Activated T-helper 17 cell treated with anti-CD3 and anti-CD28 coated beads, Interleukin-2, amount 50 U/mL, for 72 hours (primary cell): ENCODE results near the gene AGBL1. TPM values are rescaled to one million over a fixed set of nuclear protein-coding genes. Genes with fewer than 3 reads are reported as not detected.

ENCODE experiments used
- ATAC-seq: fragments of 150-1000 bp; cut with Tn5 transposase; replicated peaks from 2 replicates; pipeline ENCODE4 v1.10.0; 2021; ENCODE audit warnings: mild to moderate bottlenecking, moderate library complexity
- H3K27ac Mint-ChIP-seq: one replicate; pipeline ENCODE4 v1.8.0; 2022; ENCODE audit warnings: mixed read lengths
- H3K27me3 Mint-ChIP-seq: one replicate; pipeline ENCODE4 v1.8.0; 2022; ENCODE audit warnings: mixed read lengths
- H3K36me3 Mint-ChIP-seq: one replicate; pipeline ENCODE4 v1.8.0; 2022; ENCODE audit warnings: low read depth, mild to moderate bottlenecking, mixed read lengths
- H3K4me1 Mint-ChIP-seq: one replicate; pipeline ENCODE4 v1.8.0; 2022; ENCODE audit warnings: mixed read lengths
- H3K4me3 Mint-ChIP-seq: one replicate; pipeline ENCODE4 v1.8.0; 2022; ENCODE audit warnings: mild to moderate bottlenecking, mixed read lengths
- H3K9me3 Mint-ChIP-seq: one replicate; pipeline ENCODE4 v1.8.0; 2022; ENCODE audit warnings: mixed read lengths
- total RNA-seq, 2 donors: library from RNA; stranded (reverse); gene quantifications; one replicate each; pipeline ENCODE4 v1.2.3, GENCODE V29; 2022

The AGBL1 gene
- total RNA-seq, 2 donors from 2014 or later: 0.19 TPM; not detected in 1

DNA sequence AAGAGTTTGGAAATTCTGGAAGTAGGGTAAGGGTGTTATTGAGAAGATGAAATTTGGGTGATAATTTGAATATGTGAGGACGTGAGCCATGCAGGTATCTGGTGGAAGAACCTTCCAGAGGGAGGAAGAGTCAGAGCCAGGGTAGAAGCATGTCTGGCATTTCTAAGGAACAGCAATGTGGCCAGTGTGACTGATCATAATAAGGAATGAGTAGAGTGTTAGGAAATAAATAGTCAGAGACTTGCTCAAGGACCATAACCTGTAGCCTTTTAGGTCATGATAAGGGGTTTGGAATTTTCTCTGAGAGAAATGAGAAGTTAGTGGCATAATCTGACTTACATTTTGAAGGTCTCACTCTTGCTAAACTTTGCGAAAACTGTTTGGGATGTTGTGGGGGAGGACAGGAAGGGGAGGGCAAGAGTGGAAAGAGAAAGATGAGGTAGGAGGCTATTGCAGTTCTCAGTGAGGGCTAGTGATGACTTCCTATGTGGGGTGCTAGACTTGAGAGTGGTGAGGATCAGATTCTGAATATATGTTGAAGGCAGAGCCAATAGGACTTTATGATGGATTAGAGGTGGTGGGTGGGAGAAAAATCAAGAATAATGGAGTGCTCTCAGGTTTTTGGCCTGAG lies 568.3 kb downstream of the AGBL1 start:
- Mint-ChIP-seq H3K27me3 (no peaks in the 10 kb centered on the region), H3K27ac (no peak overlapping the region), H3K4me3 (no peak overlapping the region), H3K36me3 (no peaks in the 10 kb centered on the region), H3K9me3 (peaks cover 3% of the 10 kb centered on the region), H3K4me1 (peaks cover 20% of the 10 kb centered on the region)
- peak; percentile 66 for ATAC-seq

DNA sequence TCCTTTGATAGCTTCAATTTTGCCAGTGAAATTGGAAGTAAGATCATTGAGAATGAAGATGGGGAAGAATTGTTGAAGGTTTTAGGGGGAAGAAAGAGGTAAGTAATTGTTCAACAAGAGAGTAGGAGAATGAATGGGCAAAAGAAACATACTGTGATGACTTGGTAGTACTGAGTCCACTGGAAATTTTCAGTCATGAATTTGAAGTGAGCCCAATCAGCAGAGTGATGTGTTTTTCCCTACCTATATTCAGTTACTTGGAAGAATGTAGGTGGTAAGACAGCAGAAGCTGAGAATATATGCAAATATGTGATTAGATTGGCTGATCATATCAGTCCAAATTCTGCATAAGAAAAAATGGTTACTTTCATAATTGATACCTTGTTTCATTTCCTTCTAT lies 569.6 kb downstream of the AGBL1 start:
- ATAC-seq: peak; percentile 71
- Mint-ChIP-seq H3K27ac (no peak overlapping the region), H3K36me3 (no peaks in the 10 kb centered on the region), H3K9me3 (peaks cover 3% of the 10 kb centered on the region), H3K27me3 (no peaks in the 10 kb centered on the region), H3K4me1 (peaks cover 34% of the 10 kb centered on the region), H3K4me3 (no peak overlapping the region)

DNA sequence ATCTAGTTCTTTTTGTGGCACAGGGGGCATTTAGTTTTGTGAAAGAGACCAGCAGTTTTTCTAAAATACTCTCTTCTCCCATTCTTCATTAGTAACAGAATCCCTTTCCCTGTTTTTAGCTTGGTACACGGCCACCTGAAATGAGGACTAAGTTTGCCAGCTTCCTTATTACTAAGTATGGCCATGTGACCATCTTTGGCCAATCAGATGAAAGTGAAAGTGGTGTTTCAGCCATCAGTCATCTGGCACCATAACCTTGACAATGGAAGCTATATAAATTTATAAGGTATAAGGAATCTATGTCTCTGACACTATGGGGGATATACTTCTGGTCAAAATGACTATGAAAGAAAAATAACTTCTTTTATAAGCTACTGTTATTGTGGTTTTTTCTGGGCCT lies 570.4 kb downstream of the AGBL1 start:
- peaks cover 41% of the 10 kb centered on the region for H3K4me1 Mint-ChIP-seq
- ATAC-seq: no peak
- H3K9me3 Mint-ChIP-seq: peaks cover 3% of the 10 kb centered on the region
- no peak overlapping the region for H3K4me3 Mint-ChIP-seq
- H3K27me3 Mint-ChIP-seq: no peaks in the 10 kb centered on the region
- H3K27ac Mint-ChIP-seq: peak overlapping the region; percentile 44
- H3K36me3 Mint-ChIP-seq: no peaks in the 10 kb centered on the region

DNA sequence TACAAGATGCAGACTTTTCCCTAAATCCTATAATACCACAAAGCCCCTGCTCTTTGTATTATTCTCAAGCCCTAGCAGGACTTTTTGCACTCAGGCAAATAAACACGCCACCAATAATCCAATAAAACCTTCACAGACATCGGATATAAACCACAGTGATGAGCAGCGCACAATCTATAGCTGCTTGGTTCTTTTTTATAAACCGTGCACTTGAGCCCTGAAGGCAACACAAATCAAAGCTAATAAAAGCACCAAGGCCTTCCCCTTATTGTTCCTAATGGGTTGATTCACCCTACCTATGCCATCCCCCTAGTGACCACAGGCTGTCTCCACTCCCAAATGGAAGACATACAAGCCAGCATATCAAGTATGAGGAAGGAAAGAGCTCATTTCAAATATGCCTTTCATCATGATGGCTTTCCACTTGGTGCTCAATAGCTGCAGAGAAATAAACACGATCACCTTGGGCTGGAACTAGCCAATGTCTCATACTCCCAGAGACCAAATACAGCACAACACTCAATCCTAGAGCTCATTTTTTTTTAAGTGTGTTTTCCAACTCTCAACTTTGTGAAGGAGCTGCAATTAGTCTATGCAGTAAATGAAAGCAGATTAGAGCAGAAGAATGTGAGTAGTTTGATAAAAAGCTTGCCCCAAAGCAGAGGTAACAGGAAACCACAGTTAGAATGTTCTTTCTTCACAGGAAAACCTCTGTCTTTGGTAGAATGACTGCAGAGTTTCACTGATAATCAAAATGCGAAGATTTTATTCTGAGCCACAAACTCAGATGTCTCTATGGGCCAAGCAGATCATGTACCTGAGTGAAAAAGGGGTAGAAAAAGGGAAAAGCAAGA lies 573.9 kb downstream of the AGBL1 start:
- peak; percentile 70 for ATAC-seq
- Mint-ChIP-seq H3K36me3 (no peaks in the 10 kb centered on the region), H3K9me3 (peaks cover 6% of the 10 kb centered on the region), H3K27me3 (no peaks in the 10 kb centered on the region), H3K4me1 (peaks cover 51% of the 10 kb centered on the region), H3K27ac (peak overlapping the region; percentile 85), H3K4me3 (no peak overlapping the region)

DNA sequence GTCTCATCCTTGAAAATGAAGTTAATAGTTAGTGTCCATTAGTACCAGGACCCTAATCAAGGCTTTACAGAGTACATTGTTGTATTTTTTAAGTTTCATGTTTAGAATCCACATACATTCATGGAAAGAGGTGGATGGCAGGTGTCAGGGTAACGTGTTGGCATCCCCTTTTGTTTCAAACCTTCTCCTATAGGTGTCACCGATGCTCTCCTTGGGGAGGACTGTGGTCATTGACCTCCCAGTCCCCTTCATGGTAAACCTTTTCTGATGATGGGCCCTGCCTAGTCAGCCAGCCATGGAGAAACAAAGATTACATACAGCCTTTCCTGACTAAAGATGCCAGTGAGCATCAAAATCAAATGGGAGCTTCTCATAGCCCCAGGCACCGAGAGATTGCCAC lies 574.8 kb downstream of the AGBL1 start:
- peaks cover 51% of the 10 kb centered on the region for H3K4me1 Mint-ChIP-seq
- H3K9me3 Mint-ChIP-seq: peaks cover 6% of the 10 kb centered on the region
- H3K27ac Mint-ChIP-seq: peak overlapping the region; percentile 85
- H3K4me3 Mint-ChIP-seq: no peak overlapping the region
- no peaks in the 10 kb centered on the region for H3K36me3 Mint-ChIP-seq
- no peaks in the 10 kb centered on the region for H3K27me3 Mint-ChIP-seq
- ATAC-seq: no peak

DNA sequence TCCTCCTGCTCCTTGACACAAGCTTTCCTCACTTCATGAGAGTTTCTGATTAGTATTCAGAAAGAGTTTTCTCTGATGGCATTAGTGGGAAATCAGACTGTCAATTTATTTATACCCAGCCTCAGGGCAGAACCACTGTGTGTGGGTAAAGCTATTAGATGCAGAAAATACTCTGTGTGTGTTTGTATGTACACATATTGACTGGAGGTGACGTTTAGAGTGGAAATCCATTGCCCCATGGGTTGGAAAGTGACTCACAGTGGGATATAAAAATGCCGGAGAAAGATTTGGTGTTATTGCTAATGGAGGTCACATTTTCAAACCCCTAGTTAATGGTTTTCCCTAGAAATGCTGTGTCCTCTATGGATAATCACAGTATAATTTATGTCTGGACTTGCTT lies 577.6 kb downstream of the AGBL1 start:
- Mint-ChIP-seq H3K4me1 (peaks cover 38% of the 10 kb centered on the region), H3K27ac (no peak overlapping the region), H3K27me3 (no peaks in the 10 kb centered on the region), H3K9me3 (peaks cover 3% of the 10 kb centered on the region), H3K36me3 (no peaks in the 10 kb centered on the region), H3K4me3 (no peak overlapping the region)
- ATAC-seq: no peak

DNA sequence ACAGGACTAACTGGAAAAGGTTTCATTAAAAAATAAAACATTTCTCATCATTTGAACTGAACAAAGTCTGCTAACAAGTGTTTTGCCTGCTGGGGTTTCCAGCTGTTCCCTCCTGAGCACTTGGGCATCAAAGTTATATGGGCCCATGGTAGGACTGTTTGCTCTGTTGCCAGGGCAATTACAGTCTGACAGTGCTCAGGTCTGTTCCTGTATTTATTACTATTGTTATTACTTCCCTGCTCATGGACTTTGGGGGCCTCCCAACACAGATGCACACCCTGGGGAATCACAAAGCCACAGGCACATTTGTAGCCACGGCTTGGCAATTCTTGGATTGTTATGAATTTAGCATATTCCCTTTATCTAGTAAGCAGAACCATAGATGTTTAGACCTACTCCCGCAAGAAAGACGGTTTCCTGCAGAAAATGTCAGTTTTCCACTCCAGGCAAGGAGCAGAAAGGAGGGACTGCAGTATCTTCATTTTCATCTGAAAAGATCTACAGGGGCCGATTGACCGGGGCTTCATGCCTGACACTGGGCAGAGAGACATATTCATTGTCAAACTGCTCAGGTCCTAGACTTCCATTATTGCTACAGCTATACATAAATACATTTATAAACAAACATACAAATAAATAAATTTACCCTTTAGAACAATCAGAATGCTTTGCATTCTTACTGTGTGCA lies 580.2 kb downstream of the AGBL1 start:
- Mint-ChIP-seq H3K27ac (no peak overlapping the region), H3K4me1 (peaks cover 23% of the 10 kb centered on the region), H3K9me3 (peaks cover 3% of the 10 kb centered on the region), H3K27me3 (no peaks in the 10 kb centered on the region), H3K36me3 (no peaks in the 10 kb centered on the region), H3K4me3 (no peak overlapping the region)
- no peak for ATAC-seq

DNA sequence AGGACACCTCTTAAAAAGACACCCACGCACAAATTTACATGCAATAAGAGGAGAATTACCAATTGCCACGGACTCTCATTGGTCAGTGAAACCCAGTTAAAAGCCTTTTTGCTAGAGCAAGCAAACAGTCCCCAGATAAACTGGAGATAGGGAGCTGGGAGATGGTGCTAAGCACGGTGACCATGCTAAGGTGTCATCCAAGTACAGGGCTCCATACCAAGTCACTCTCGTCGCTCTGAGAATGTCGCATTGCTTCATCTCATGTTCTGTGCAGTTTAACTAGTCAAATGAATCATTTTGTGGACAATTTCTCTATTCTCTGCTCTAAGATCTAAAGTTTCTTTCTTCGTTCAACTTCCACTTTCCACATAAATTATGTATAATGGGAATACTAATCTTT lies 581.9 kb downstream of the AGBL1 start:
- no peak for ATAC-seq
- Mint-ChIP-seq H3K9me3 (peaks cover 2% of the 10 kb centered on the region), H3K27ac (no peak overlapping the region), H3K27me3 (no peaks in the 10 kb centered on the region), H3K36me3 (no peaks in the 10 kb centered on the region), H3K4me3 (no peak overlapping the region), H3K4me1 (peaks cover 11% of the 10 kb centered on the region)

DNA sequence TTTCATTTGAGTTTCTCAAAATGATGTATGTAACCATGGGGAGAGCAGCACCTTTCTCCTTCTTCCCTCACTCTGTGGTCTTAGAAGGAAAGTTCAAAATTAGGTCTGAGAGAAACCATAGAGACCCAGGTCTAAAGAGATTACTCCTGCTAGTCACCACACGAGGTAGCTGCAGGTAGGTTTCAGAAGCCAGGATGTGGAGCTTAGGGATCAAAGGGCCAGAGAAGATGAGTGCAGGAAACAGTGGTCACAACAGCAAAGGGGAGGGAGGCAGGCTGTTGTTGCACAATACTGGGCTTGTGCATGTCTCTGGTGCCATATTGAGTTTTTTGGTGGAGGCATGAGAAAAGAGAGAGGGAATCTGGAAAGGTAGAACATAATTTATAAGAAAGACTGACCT lies 583.6 kb downstream of the AGBL1 start:
- Mint-ChIP-seq H3K27me3 (no peaks in the 10 kb centered on the region), H3K36me3 (no peaks in the 10 kb centered on the region), H3K9me3 (no peaks in the 10 kb centered on the region), H3K4me3 (no peak overlapping the region), H3K27ac (no peak overlapping the region), H3K4me1 (peaks cover 5% of the 10 kb centered on the region)
- no peak for ATAC-seq

DNA sequence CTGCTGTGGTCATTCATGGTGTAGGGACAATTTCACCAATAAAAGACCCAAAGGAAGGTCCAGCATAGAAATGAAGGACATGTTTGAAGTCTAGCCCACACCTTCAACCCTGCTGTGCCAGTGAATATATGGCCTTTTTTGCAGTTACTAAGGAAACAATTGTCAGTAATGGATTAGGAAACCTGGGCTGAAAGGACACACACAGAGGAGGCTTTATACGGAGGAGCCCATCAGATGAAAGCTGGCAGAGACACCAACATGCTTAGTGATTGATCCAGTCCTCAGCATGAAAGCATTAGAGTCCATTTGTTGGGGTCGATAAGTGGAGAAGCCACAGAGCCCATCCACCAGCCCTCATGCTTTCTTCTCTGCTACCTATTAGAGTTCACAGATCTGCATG lies 584.3 kb downstream of the AGBL1 start:
- no peak overlapping the region for H3K4me3 Mint-ChIP-seq
- H3K27ac Mint-ChIP-seq: no peak overlapping the region
- ATAC-seq: no peak
- no peaks in the 10 kb centered on the region for H3K27me3 Mint-ChIP-seq
- peaks cover 5% of the 10 kb centered on the region for H3K4me1 Mint-ChIP-seq
- H3K36me3 Mint-ChIP-seq: no peaks in the 10 kb centered on the region
- H3K9me3 Mint-ChIP-seq: no peaks in the 10 kb centered on the region

DNA sequence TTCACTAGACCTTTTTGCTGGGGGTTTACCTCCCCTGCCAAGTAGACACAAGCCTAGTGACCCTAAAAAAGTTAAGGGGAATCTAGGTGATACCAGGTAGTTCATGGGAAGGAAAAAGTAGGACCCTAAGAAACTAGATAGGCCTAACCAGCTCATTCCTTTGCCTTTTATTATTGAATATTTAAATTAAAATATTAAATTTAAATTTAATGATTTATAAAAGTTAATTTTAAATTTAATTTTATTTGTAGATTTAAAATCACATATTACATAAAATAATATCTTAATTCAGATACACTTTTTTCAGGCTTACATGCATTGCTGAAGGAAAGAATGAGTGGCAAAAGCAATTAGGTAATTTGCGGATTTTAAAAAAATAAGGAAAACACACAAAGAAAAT lies 584.9 kb downstream of the AGBL1 start:
- Mint-ChIP-seq H3K36me3 (no peaks in the 10 kb centered on the region), H3K4me1 (peaks cover 5% of the 10 kb centered on the region), H3K4me3 (no peak overlapping the region), H3K27me3 (no peaks in the 10 kb centered on the region), H3K9me3 (no peaks in the 10 kb centered on the region), H3K27ac (no peak overlapping the region)
- ATAC-seq: no peak

DNA sequence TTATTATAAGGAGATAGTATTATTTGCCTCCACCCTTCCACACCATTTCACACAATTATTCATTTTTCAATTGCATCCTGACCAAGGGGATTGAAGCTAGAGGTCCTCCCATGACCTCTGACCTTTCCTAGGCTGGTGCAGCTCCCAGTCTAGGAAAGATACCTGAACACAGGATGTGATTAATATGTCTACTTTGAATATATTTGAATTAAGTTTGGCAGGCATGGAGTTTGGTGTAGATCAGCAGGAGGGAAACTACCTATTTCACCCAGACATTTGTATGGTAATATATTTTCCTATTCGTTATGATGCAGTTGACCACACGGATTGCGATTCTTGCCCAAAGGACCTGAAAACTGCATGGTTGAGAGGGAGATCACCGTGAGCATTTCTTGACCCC lies 596.3 kb downstream of the AGBL1 start:
- Mint-ChIP-seq H3K4me3 (no peak overlapping the region), H3K36me3 (no peaks in the 10 kb centered on the region), H3K9me3 (no peaks in the 10 kb centered on the region), H3K27me3 (peaks cover 8% of the 10 kb centered on the region), H3K27ac (no peak overlapping the region), H3K4me1 (no peaks in the 10 kb centered on the region)
- peak; percentile 23 for ATAC-seq

DNA sequence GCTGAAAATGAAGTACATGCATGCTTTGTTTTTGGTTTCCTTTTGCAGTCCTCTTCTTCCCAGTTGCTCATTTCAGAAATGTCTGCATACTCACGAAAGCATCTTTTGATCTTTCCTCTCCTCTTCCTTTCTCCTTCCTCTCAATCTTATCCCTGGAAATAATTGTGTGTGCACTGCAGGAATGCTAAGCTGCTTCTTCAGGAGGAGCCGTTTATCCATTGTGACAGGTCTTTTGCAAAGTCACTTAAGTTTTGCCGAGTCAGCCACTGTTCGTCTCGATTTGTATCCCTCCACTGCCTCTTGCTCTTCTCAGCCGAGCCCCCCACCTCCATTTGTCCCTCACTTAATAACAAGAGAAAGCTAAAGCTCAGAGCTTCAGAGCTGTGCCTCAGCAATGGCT lies 597.6 kb downstream of the AGBL1 start:
- H3K4me1 Mint-ChIP-seq: no peaks in the 10 kb centered on the region
- no peak for ATAC-seq
- no peak overlapping the region for H3K27ac Mint-ChIP-seq
- no peaks in the 10 kb centered on the region for H3K9me3 Mint-ChIP-seq
- H3K4me3 Mint-ChIP-seq: peak overlapping the region; percentile 11
- peaks cover 14% of the 10 kb centered on the region for H3K27me3 Mint-ChIP-seq
- no peaks in the 10 kb centered on the region for H3K36me3 Mint-ChIP-seq

DNA sequence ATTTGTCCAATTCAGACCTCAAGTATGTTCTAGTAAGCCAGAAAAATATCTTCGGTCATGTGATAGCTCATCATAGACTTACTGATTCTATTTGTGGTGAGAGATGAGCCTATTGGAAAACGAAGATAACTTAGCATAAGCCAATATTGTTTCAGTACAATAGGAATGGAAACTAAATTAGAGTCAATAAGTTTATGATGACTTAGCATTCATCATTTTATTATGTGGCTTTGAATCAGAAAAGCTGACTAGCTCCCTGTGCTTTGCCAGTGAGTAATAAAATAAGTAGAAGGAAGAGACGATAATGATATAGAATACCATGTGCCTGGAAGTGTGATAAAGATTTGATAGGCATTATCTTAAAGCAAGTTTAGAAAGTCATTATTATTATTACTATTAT lies 605.6 kb downstream of the AGBL1 start:
- peaks cover 4% of the 10 kb centered on the region for H3K9me3 Mint-ChIP-seq
- peaks cover 10% of the 10 kb centered on the region for H3K27me3 Mint-ChIP-seq
- H3K4me3 Mint-ChIP-seq: no peak overlapping the region
- no peaks in the 10 kb centered on the region for H3K4me1 Mint-ChIP-seq
- no peak for ATAC-seq
- H3K36me3 Mint-ChIP-seq: no peaks in the 10 kb centered on the region
- H3K27ac Mint-ChIP-seq: no peak overlapping the region

DNA sequence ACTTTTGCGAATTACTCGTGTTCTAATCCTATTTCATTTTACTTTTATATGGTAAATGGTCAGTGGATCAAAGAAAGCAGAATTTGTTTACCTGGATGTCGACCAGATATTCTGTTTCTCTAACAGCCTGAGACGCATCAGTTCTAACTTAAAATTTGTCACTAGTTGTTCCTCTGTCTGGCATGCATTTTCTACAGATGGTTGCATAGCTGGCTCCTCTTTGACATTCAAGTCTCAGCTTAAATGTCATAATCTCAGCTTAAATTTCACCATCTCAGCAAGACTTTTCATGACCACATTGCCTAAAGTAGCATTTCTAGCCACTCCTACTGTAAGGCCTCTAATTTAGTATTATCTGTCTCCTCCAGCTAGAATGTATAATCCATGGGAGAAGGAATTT lies 609.3 kb downstream of the AGBL1 start:
- no peaks in the 10 kb centered on the region for H3K36me3 Mint-ChIP-seq
- no peak overlapping the region for H3K27ac Mint-ChIP-seq
- no peaks in the 10 kb centered on the region for H3K4me1 Mint-ChIP-seq
- H3K27me3 Mint-ChIP-seq: no peaks in the 10 kb centered on the region
- no peak overlapping the region for H3K4me3 Mint-ChIP-seq
- no peak for ATAC-seq
- H3K9me3 Mint-ChIP-seq: peaks cover 1% of the 10 kb centered on the region
